A549 treated with CORT108297 at 1 μM for 4 hours (cell line): ENCODE results near the gene OSBPL2. TPM values are rescaled to one million over a fixed set of nuclear protein-coding genes. Genes with fewer than 3 reads are reported as not detected.

Source experiments
- total RNA-seq: library from RNA; stranded (reverse); fragments of 200-300 nt; extraction: Qiagen RNA extraction; gene quantifications from 5 replicates; pipeline ENCODE4 v1.2.3, GENCODE V29; 2022

OSBPL2 gene
- 17.6 to 21.6 TPM (median 19.6 TPM) in 5 replicates for total RNA-seq

DNA sequence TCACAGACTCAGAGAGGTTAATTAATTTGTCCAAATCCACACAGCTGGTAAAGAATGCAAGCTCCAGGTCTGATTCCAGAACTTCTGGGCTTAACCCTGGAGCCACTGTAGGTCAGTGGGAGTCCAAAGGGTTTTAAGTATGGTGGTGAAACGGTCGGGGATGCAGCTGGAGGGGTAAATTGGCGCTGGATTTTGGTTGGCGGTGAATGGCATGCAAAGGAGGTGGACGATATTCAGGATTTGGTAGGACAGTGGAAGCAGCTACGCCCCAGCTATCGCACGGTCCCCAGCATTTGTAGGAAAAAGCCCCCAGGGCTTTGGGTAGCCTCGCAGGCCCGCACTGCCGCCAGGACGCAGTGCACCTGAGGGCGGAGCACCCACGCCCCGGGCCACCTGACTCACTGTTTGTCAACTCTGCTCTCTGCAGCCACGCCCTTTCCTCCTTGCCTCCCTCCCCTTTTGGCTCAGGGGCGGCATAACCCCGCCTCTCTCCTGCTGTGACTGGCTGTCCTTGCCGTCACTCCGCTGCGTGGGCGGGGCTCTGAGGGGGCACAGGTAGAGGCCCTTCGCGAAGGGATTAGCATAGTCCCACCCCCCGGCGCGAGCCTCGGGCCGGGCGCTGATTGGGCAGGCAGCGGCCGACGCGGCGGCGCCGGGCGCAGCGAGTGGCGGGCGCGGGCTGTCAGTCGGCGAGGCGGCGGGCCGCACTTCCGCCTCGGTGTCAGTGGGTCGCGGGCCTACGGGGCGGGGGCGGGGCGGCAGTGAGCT is at the start of gene OSBPL2:
TSS of gene OSBPL2 (plus strand) at position 721 of the 768 bp plus-strand sequence. CDS start 17,664 bp downstream, outside the sequence.

GRCh38 chr20:62219992-62220665 is 18.2 kb upstream of the OSBPL2 start, which contains the start of gene HRH3:
TSS of gene HRH3 (minus strand) at chr20:62220278. CDS start at chr20:62219970, 308 bp downstream.

DNA sequence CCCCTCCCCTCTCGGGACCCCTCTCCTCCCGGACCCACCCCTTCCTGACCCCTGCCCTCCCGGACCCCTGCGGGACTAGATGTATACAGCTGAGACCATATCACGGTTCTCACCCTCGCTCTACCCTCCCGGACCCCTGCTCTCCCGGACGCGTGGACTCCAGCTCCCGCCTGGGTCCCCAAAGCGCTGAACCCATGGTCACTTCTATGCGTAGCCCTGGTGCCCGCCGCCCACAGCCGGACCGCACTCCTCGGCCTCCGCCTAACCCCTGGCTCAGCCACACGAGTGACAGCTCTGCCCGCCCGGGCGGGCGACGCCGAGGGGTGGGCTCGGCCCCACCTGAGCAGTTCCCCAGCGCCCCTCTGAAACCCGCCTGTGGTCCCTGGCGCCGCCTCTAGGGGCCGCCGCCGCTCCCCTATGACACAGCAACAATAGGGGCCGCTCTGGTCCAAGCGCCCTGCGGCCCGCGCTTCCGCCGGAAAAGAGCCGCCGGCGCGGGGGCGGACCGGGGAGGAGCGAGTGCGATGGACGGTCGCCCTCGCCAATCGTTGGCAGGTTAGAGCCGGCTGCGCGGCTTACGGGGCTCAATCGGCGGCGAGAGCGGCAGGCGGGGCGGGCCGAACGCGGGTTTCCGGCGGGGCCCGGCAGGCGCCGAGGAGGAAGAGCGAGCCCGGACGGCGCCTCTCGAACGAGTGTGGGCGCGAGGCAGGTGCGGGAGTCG is 64.2 kb downstream of the OSBPL2 start, which contains the start of gene ADRM1:
TSS of gene ADRM1 (plus strand) at position 657 of the 721 bp plus-strand sequence. CDS start 572 bp downstream, outside the sequence.

Other genes starting within 250 kb of the OSBPL2 start
- 15.6 to 18.2 TPM (median 17.9 TPM) in 5 replicates for gene TAF4, start 172.6 kb upstream of the OSBPL2 start, total RNA-seq
- 23.4 to 27.6 TPM (median 26.3 TPM) in 5 replicates for gene LSM14B, start 116.0 kb upstream of the OSBPL2 start, total RNA-seq
- 488 to 600 TPM (median 589 TPM) in 5 replicates for gene PSMA7, start 95.1 kb upstream of the OSBPL2 start, total RNA-seq
- 6.6 to 11.0 TPM (median 10.3 TPM) in 5 replicates for gene SS18L1, start 94.8 kb upstream of the OSBPL2 start, total RNA-seq
- gene MTG2, start 55.5 kb upstream of the OSBPL2 start, total RNA-seq: 27.8 to 40.5 TPM (median 38.6 TPM) in 5 replicates
- gene HRH3, start 18.2 kb upstream of the OSBPL2 start, total RNA-seq: 0.02 to 0.05 TPM (median 0.03 TPM) in 3 of 5 replicates, not detected in the others
- gene ADRM1, start 64.5 kb downstream of the OSBPL2 start, total RNA-seq: 154 to 199 TPM (median 192 TPM) in 5 replicates
- 230 to 491 TPM (median 415 TPM) in 5 replicates for gene LAMA5, start 128.8 kb downstream of the OSBPL2 start, total RNA-seq
- gene RPS21, start 148.6 kb downstream of the OSBPL2 start, total RNA-seq: 2,342 to 3,175 TPM (median 2,815 TPM) in 5 replicates
- gene CABLES2, start 168.8 kb downstream of the OSBPL2 start, total RNA-seq: 3.8 to 5.8 TPM (median 5.0 TPM) in 5 replicates
- gene RBBP8NL, start 189.0 kb downstream of the OSBPL2 start, total RNA-seq: 0.15 to 0.24 TPM (median 0.20 TPM) in 5 replicates
- 0.53 to 0.92 TPM (median 0.81 TPM) in 5 replicates for gene GATA5, start 237.5 kb downstream of the OSBPL2 start, total RNA-seq